Natural killer cell (primary cell): Measurements from ENCODE around the gene PTPRJ. TPM values are rescaled to one million over a fixed set of nuclear protein-coding genes. Genes with fewer than 3 reads are reported as not detected.

Experiments
- ATAC-seq, 3 donors: fragments of 150-1000 bp in 2 of 3; fragments of 200-7000 bp in 1 of 3; cut with Tn5 transposase; 1 replicate in 1 of 3; 2 replicates in 2 of 3; pipeline ENCODE4 v1.10.0; 2021; ENCODE audit warnings: mild to moderate bottlenecking in 2 of 3, moderate library complexity in 2 of 3
- DNase-seq, 2 donors: peaks; one replicate each; pipeline versions ENCODE4 v3.0.0 to v3.0.0-alpha.2; 2013 to 2021; ENCODE audit warnings: mixed read lengths in 1 of 2
- H3K27ac ChIP-seq: one replicate; pipeline ENCODE4 v1.5.1; 2013; ENCODE audit warnings: mild to moderate bottlenecking, low read length
- H3K27me3 ChIP-seq: one replicate; pipeline ENCODE4 v1.6.1; 2013; ENCODE audit warnings: low read length; ENCODE audit not compliant: control insufficient read depth, insufficient read depth
- H3K36me3 ChIP-seq: one replicate; pipeline ENCODE4 v1.6.1; 2013; ENCODE audit warnings: low read length; ENCODE audit not compliant: control insufficient read depth, insufficient read depth
- H3K4me1 ChIP-seq: one replicate; pipeline ENCODE4 v1.6.1; 2013; ENCODE audit warnings: low read length; ENCODE audit not compliant: control insufficient read depth, insufficient read depth
- H3K4me3 ChIP-seq: one replicate; pipeline ENCODE4 v1.5.1; 2013; ENCODE audit warnings: low read length
- H3K9me3 ChIP-seq: one replicate; pipeline ENCODE4 v1.6.1; 2013; ENCODE audit warnings: low read length; ENCODE audit not compliant: control insufficient read depth, insufficient read depth
- H3K27ac Mint-ChIP-seq, 2 donors: one replicate each; pipeline ENCODE4 v1.8.0; 2022; ENCODE audit warnings: mild to moderate bottlenecking in 2 of 2, mixed read lengths in 2 of 2, moderate library complexity in 1 of 2
- H3K27me3 Mint-ChIP-seq, 2 donors: one replicate each; pipeline ENCODE4 v1.8.0; 2022; ENCODE audit warnings: low read depth in 2 of 2, mixed read lengths in 2 of 2
- H3K36me3 Mint-ChIP-seq: one replicate; pipeline ENCODE4 v1.8.0; 2022; ENCODE audit warnings: mixed read lengths
- H3K4me1 Mint-ChIP-seq, 2 donors: one replicate each; pipeline ENCODE4 v1.8.0; 2022; ENCODE audit warnings: mixed read lengths in 2 of 2
- H3K4me3 Mint-ChIP-seq: one replicate; pipeline ENCODE4 v1.8.0; 2022; ENCODE audit warnings: mild to moderate bottlenecking, moderate library complexity, mixed read lengths
- H3K9me3 Mint-ChIP-seq, 2 donors: one replicate each; pipeline ENCODE4 v1.8.0; 2022; ENCODE audit warnings: mixed read lengths in 2 of 2
- WGBS: methylation state at CpG from one replicate; pipeline ENCODE4 v1.1.7; 2013; ENCODE audit warnings: missing lambda C conversion rate; ENCODE audit not compliant: insufficient coverage; 5-methylcytosine and 5-hydroxymethylcytosine counted together
- intact Hi-C: fragments of 100-400 bp; cut with micrococcal nuclease; formaldehyde crosslinking; loops from one replicate; pipeline ENCODE4 v1.14.2; 2022
- total RNA-seq, 4 donors: library from RNA; stranded (reverse); fragments of 120-200 nt in 1 of 4; gene quantifications; one replicate each; pipeline versions ENCODE4 v1.2.3 to v1.2.4, GENCODE V29; 2013 to 2022
- TF ChIP-seq, protein P1 (sequence below): fragments of 200-600 bp; IDR thresholded peaks from one replicate; pipeline ENCODE4 v1.8.0; 2022; ENCODE audit warnings: antibody characterized with exemption

The PTPRJ gene
- total RNA-seq, 3 donors from 2014 or later (not counting 1 experiment from before 2014, with no cell fraction given): 110 to 127 (median 111) TPM

DNA sequence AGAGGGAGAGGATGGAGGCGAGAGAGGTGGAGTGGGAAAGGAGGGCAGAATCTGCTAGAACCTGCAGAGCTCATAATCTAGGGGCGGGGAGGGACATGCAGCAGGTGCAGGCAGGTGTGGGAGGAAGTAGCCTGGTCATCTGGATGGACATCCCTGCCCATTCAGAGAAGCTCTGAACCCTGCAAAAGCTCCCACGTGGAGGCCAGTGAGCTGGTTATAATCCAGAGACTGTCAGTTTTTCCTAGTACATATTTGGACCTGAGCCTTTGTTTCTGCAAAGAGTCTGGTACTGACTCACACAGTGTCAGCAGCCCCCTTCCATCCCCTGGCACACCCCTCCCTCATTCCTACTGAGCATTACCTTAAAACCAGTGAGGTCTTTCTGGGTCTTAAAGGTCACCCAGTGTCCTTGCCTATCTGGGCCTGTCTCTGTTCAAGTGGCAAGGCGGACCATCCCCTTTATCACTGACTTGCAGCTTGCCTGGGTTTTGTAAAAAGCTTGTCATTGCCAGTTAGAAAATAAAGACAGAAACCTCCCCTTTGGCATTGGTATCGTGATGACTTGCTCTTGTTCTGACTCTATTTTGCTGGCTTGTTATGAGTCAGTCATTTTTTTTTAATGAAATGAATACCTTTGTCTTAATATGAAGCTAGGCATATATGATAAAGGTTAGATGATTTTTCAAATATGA is 26.1 kb downstream of the PTPRJ start:
- Mint-ChIP-seq H3K27ac (peak overlapping the region; percentile 95 to 97), H3K9me3 (no peaks in the 10 kb centered on the region), H3K4me3 (peak overlapping the region; percentile 84), H3K4me1 (peaks cover 54 to 72% of the 10 kb centered on the region in 2 donors), H3K27me3 (no peaks in the 10 kb centered on the region), H3K36me3 (no peaks in the 10 kb centered on the region)
- peak overlapping the region; percentile 90 for H3K27ac ChIP-seq
- DNase-seq: peak in 1 of 2 donors; percentile 45
- intact Hi-C loops: no loop called here
- ATAC-seq: peak in 1 of 3 donors; percentile 2
- TF ChIP-seq, protein P1, sequence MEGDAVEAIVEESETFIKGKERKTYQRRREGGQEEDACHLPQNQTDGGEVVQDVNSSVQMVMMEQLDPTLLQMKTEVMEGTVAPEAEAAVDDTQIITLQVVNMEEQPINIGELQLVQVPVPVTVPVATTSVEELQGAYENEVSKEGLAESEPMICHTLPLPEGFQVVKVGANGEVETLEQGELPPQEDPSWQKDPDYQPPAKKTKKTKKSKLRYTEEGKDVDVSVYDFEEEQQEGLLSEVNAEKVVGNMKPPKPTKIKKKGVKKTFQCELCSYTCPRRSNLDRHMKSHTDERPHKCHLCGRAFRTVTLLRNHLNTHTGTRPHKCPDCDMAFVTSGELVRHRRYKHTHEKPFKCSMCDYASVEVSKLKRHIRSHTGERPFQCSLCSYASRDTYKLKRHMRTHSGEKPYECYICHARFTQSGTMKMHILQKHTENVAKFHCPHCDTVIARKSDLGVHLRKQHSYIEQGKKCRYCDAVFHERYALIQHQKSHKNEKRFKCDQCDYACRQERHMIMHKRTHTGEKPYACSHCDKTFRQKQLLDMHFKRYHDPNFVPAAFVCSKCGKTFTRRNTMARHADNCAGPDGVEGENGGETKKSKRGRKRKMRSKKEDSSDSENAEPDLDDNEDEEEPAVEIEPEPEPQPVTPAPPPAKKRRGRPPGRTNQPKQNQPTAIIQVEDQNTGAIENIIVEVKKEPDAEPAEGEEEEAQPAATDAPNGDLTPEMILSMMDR: no peak
- H3K36me3 ChIP-seq: no peaks in the 10 kb centered on the region
- no peaks in the 10 kb centered on the region for H3K27me3 ChIP-seq
- no peaks in the 10 kb centered on the region for H3K9me3 ChIP-seq
- peaks cover 94% of the 10 kb centered on the region for H3K4me1 ChIP-seq
- WGBS: 68% methylated on average over 5 of the region's 5 CpGs
- H3K4me3 ChIP-seq: no peak overlapping the region

DNA sequence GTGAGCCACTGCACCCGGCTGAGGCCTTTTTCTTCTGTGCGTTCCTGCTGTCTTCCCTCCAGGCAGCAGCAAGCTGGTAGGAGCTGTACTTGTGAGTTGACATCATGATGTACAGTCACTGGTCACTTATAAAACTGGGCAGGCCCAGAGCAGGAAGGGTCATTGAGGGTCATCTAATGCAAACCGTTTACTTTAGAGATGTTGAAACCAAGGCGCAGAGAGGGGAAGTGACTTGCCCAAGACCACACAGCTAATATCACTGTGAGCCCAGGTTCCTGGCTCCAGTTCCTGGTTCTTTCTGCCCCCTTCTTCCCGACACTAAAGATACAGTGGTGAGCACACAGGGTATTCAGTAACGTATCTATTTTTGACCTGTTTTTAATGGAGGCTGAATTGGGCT is 27.3 kb downstream of the PTPRJ start:
- H3K9me3 Mint-ChIP-seq: no peaks in the 10 kb centered on the region
- H3K27me3 Mint-ChIP-seq: no peaks in the 10 kb centered on the region
- peak overlapping the region; percentile 95 to 97 for H3K27ac Mint-ChIP-seq
- H3K4me3 ChIP-seq: no peak overlapping the region
- ATAC-seq (no peak), DNase-seq (no peak)
- 79% methylated on average over 6 of the region's 6 CpGs for WGBS
- H3K4me1 Mint-ChIP-seq: peaks cover 58 to 72% of the 10 kb centered on the region in 2 donors
- peak overlapping the region; percentile 31 for H3K27ac ChIP-seq
- intact Hi-C loops: no loop called here
- H3K36me3 ChIP-seq: no peaks in the 10 kb centered on the region
- no peaks in the 10 kb centered on the region for H3K9me3 ChIP-seq
- no peaks in the 10 kb centered on the region for H3K27me3 ChIP-seq
- H3K4me3 Mint-ChIP-seq: peak overlapping the region; percentile 7
- H3K36me3 Mint-ChIP-seq: no peaks in the 10 kb centered on the region
- TF ChIP-seq, protein P1: no peak
- H3K4me1 ChIP-seq: peaks cover 95% of the 10 kb centered on the region

DNA sequence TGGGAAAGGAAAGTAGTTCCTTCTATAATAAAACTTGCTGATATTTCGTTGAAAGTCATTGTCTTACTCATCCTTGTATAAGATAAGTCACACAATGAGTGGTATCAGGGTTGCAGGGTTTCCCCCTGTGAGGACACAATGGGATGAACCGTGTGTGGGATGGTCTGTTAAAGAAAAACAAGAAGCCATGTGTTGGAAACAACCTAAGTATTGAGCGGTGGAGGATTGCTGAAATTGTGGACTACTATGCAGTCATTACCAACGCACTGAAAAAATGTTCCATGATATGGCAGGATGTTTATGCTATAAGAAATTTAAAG is 28.6 kb downstream of the PTPRJ start:
- peak in 1 of 2 donors; percentile 43 for DNase-seq
- TF ChIP-seq, protein P1: no peak
- Histone ChIP-seq H3K36me3 (no peaks in the 10 kb centered on the region), H3K9me3 (no peaks in the 10 kb centered on the region), H3K27me3 (no peaks in the 10 kb centered on the region), H3K4me3 (no peak overlapping the region), H3K27ac (no peak overlapping the region), H3K4me1 (peaks cover 99% of the 10 kb centered on the region)
- no peak for ATAC-seq
- intact Hi-C loops: no loop called here
- H3K4me3 Mint-ChIP-seq: no peak overlapping the region
- 75% methylated on average over 4 of the region's 4 CpGs for WGBS
- peaks cover 69 to 82% of the 10 kb centered on the region in 2 donors for H3K4me1 Mint-ChIP-seq
- H3K27ac Mint-ChIP-seq: peak overlapping the region; percentile 99
- no peaks in the 10 kb centered on the region for H3K9me3 Mint-ChIP-seq
- H3K27me3 Mint-ChIP-seq: no peaks in the 10 kb centered on the region
- no peaks in the 10 kb centered on the region for H3K36me3 Mint-ChIP-seq
